HG03060 (cell line): ENCODE measurements around the gene ZDHHC13.
"Not testable (repeated sequence)": the region's sequence is repeated elsewhere in the genome, so short reads cannot be mapped to it uniquely, and the experiment has no call there.

Experiments used
- ATAC-seq: cut with Tn5 transposase; IDR thresholded peaks from one replicate; pipeline ENCODE4 v1.9.1; 2021; ENCODE audit warnings: low read depth, moderate number of reproducible peaks; ENCODE audit not compliant: unreplicated experiment

ZDHHC13 gene

GRCh38 chr11:19099093-19099492 lies 17.9 kb upstream of the ZDHHC13 start:
- no peak for ATAC-seq

GRCh38 chr11:19100885-19101284 lies 16.1 kb upstream of the ZDHHC13 start:
- no peak for ATAC-seq

- ATAC-seq: no peak
Observed at GRCh38 chr11:19101796-19102520, 15.0 kb upstream of the ZDHHC13 start.

- no peak for ATAC-seq
Observed at GRCh38 chr11:19102521-19102900, 14.5 kb upstream of the ZDHHC13 start.

GRCh38 chr11:19105011-19105410 lies 12.0 kb upstream of the ZDHHC13 start:
- no peak for ATAC-seq

- ATAC-seq: no peak
Observed at GRCh38 chr11:19107125-19107524, 9.8 kb upstream of the ZDHHC13 start.

- ATAC-seq: no peak
Observed at GRCh38 chr11:19110295-19110694, 6.7 kb upstream of the ZDHHC13 start.

- no peak for ATAC-seq
Observed at GRCh38 chr11:19111809-19112208, 5.2 kb upstream of the ZDHHC13 start.

GRCh38 chr11:19116276-19116970 lies 545 bp upstream of the ZDHHC13 start:
- no peak for ATAC-seq

GRCh38 chr11:19117760-19118097 lies 761 bp downstream of the ZDHHC13 start:
- ATAC-seq: no peak

- ATAC-seq: no peak
Observed at GRCh38 chr11:19121646-19122045, 4.7 kb downstream of the ZDHHC13 start.

GRCh38 chr11:19122960-19123615 lies 6.1 kb downstream of the ZDHHC13 start:
- ATAC-seq: no peak

- ATAC-seq: not testable (repeated sequence)
Observed at GRCh38 chr11:19126562-19127325, 9.8 kb downstream of the ZDHHC13 start.

- ATAC-seq: no peak
Observed at GRCh38 chr11:19134004-19134403, 17.0 kb downstream of the ZDHHC13 start.

- ATAC-seq: not testable (repeated sequence)
Observed at GRCh38 chr11:19136884-19137283, 19.9 kb downstream of the ZDHHC13 start.

- ATAC-seq: no peak
Observed at GRCh38 chr11:19145319-19145718, 28.4 kb downstream of the ZDHHC13 start.

GRCh38 chr11:19156892-19157291 lies 39.9 kb downstream of the ZDHHC13 start:
- ATAC-seq: no peak

- ATAC-seq: no peak
Observed at GRCh38 chr11:19160847-19161246, 43.9 kb downstream of the ZDHHC13 start.

GRCh38 chr11:19161651-19162050 lies 44.7 kb downstream of the ZDHHC13 start:
- ATAC-seq: no peak

- no peak for ATAC-seq
Observed at GRCh38 chr11:19162951-19163505, 46.1 kb downstream of the ZDHHC13 start.

- ATAC-seq: no peak
Observed at GRCh38 chr11:19163617-19164016, 46.6 kb downstream of the ZDHHC13 start.
